Omental fat pad (tissue), 4 donors: Measurements from ENCODE around the gene DDX49. TPM values are rescaled to one million over a fixed set of nuclear protein-coding genes. Genes with fewer than 3 reads are reported as not detected.

Source experiments
- ATAC-seq: fragments of 150-250 bp; one replicate; pipeline ENCODE4 v1.9.1; 2016; ENCODE audit warnings: mild to moderate bottlenecking, moderate library complexity; ENCODE audit not compliant: low FRiP score
- DNase-seq: peaks from one replicate; pipeline ENCODE4 v3.0.0-alpha.2; 2019; ENCODE audit warnings: low spot score
- total RNA-seq, 4 donors: library from RNA; depleted of rRNA; stranded (reverse); fragments of >200 nt; gene quantifications; one replicate each; pipeline ENCODE4 v1.1.0, GENCODE V29; 2016
- TF ChIP-seq, protein P1 (sequence below), 3 donors: fragments of 450-650 bp; IDR thresholded peaks; one replicate each; pipeline ENCODE4 v1.5.1; 2016 to 2017; ENCODE audit warnings: antibody characterized with exemption in 3 of 3, mild to moderate bottlenecking in 3 of 3, moderate library complexity in 2 of 3

DDX49 gene
- total RNA-seq, 4 donors from 2014 or later: 29.8 to 73.9 (median 36.6) TPM

DNA sequence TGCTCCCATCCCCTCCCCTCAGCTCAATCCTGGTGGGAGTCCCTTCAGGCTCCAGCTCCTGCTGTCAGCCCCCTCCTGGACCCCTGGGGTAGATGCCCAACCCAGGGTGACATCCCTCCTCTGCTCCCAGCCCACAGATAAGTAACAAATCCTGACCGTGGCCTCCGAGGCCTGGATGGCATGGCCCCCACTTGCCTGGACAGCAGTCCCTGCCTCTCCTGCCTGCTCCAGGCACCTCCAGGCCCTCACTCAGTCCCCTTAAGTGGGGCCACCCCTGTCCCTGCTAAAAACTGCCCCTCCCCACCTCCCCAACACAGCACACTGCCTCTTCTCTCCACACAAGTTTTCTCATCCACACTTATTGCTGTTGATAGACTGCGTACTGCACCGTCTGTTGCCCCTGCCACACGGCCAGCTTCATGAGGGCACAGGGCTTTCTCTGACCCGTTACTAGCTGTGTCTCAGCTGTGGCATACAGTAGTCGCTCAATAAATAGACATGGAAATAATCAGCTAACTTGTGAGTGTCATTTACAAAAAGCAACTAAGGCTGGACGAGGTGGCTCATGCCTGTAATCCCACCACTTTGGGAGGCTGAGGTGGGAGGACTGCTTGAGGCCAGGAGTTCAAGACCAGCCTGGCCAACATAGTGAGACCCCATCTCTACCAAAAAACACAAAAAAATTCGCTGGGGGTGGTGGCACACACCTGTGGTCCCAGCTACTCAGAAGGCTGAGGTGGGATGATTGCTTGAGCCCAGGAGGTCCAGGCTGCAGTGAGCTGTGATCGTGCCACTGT lies 29.4 kb upstream of the DDX49 start:
- ATAC-seq: no peak
- DNase-seq: no peak
- TF ChIP-seq, protein P1, sequence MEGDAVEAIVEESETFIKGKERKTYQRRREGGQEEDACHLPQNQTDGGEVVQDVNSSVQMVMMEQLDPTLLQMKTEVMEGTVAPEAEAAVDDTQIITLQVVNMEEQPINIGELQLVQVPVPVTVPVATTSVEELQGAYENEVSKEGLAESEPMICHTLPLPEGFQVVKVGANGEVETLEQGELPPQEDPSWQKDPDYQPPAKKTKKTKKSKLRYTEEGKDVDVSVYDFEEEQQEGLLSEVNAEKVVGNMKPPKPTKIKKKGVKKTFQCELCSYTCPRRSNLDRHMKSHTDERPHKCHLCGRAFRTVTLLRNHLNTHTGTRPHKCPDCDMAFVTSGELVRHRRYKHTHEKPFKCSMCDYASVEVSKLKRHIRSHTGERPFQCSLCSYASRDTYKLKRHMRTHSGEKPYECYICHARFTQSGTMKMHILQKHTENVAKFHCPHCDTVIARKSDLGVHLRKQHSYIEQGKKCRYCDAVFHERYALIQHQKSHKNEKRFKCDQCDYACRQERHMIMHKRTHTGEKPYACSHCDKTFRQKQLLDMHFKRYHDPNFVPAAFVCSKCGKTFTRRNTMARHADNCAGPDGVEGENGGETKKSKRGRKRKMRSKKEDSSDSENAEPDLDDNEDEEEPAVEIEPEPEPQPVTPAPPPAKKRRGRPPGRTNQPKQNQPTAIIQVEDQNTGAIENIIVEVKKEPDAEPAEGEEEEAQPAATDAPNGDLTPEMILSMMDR (IDR thresholded peaks at IDR 0.05): no peak

DNA sequence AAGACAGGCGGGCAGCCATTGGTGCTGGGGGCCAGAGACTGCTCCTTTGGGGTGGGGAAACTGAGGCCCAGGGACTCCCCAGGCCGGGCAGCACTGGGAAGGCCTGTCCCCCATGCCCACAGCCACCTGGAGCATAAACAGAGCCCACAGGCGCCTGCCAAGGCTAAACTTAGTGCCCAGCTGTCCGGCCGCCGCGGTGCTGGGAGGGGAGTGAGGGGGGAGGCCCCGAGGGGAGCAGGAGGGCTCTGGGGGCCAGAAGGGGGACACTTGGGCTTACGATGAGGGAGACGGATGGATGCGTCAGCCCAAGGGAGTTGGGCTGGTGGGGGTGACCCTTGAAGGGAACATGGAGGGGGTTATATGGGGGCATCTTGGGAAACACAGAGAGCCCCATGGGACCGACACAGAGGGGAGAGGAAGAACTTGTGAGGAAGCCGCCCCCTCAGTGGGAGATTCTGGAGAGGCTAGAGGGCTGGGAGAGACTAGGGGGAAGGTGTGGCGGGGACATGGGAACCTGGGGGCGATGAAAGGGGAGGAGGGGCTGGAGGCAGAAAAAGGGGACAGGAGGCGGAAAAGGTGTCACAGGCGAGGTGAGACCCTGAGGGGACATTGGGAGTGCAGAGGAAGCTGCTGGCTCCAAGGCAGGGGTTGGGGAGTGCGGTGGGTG lies 25.8 kb upstream of the DDX49 start:
- ATAC-seq (no peak), DNase-seq (no peak)
- TF ChIP-seq, protein P1 (IDR thresholded peaks at IDR 0.05): no peak

DNA sequence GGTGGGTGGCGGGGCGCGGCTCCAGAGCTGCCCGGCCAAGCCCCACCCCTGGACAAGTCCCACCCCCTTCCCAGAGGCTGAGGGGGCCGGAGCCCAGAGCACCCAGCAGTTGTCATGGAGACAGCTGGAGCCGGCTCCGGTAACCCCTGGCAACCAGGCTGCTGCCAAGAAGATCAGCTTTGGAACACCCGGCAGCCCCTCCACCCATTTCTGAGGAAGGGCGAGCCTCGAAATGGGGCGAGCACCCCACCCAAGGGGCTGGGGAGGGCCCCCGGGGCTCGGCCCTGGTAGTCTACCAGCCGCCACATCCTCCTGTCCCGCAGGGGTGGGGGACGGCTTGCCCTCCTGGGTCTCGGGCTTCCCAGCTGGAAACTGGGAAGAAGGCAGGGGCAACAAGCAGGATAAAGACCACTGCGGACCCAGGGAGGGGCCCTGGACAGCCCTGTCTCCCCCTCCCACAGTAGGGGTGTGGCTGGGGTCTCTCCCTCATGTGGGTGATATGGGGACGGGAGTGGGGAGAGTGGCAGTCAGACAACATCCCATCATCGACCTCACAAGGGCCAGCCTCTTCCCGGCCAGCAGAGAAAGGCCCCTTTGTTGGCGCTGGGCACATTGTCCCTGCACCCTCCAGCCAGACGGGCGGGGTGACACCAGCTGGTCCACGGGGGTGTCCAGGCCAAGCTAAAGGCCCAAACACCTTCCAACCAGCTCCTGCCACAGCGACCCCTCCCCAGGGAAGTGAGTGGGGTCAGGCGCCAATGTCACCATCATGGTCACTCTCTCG lies 25.1 kb upstream of the DDX49 start:
- ATAC-seq (no peak), DNase-seq (no peak)

GRCh38 chr19:18895038-18895823 lies 24.3 kb upstream of the DDX49 start:
- ATAC-seq: no peak
- TF ChIP-seq, protein P1 (IDR thresholded peaks at IDR 0.05): no peak
- DNase-seq: no peak

More for the DNA sequence above, 25.1 kb upstream of the DDX49 start:
- TF ChIP-seq, protein P1 (IDR thresholded peaks at IDR 0.05): no peak

- ATAC-seq (no peak), DNase-seq (no peak)
- TF ChIP-seq, protein P1 (IDR thresholded peaks at IDR 0.05): no peak
Measured at GRCh38 chr19:18895824-18896341, 23.6 kb upstream of the DDX49 start, which contains the start of gene CERS1. CERS1 (minus strand) TSS chr19:18896158; CDS start chr19:18896072, 86 bp downstream.

- no peak for ATAC-seq
- no peak for DNase-seq
- TF ChIP-seq, protein P1 (IDR thresholded peaks at IDR 0.05): no peak
Measured at GRCh38 chr19:18896421-18896841, 23.1 kb upstream of the DDX49 start.
